Measurements from ENCODE around the gene GJD2. TPM values are rescaled to one million over a fixed set of nuclear protein-coding genes. Genes with fewer than 3 reads are reported as not detected.
A peak's percentile ranks its signal among the peaks of the same experiment; 100 is the strongest.

GJD2 gene
- total and polyA plus RNA-seq, 3 experiments from 2014 or later, result not detected

DNA sequence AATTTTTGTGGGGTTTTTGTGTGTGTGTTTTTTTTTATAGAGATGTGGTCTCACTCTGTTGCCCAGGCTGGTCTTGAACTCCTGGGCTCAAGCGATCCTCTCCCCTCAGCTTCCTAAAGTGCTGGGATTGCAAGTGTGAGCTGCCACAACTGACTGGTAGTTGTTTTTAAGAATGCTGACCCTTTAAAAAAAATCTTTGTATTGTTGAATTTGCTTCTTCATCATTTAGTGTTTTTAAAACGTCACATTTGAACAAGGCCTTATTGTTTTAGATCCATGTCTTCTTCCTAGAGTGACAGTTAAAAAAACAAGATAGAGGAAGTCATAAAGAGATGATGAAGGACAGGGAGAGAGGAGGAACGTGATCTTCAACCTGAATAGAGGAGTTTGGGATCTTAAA, 24.1 kb downstream of the GJD2 start:
- Mint-ChIP-seq H3K27ac (no peak overlapping the region), H3K27me3 (peaks cover 4 to 29% of the 10 kb centered on the region in 2 donors), H3K9me3 (peaks cover 0 to 4% (median 0%) of the 10 kb centered on the region in 5 donors), H3K36me3 (no peaks in the 10 kb centered on the region), H3K4me3 (no peak overlapping the region), H3K4me1 (no peaks in the 10 kb centered on the region)
- Histone ChIP-seq H3K4me3 (ENCODE audit: low read length) (no peak overlapping the region), H3K4me1 (ENCODE audit: insufficient read depth, low read length) (no peaks in the 10 kb centered on the region), H3K27ac (ENCODE audit: low read depth, low read length) (no peak overlapping the region), H3K9me3 (ENCODE audit: low read length) (no peaks in the 10 kb centered on the region), H3K36me3 (ENCODE audit: insufficient read depth, low read length) (no peaks in the 10 kb centered on the region), H3K27me3 (ENCODE audit: insufficient read depth, low read length, poor library complexity, severe bottlenecking) (peaks cover 6% of the 10 kb centered on the region)
- CTCF ChIA-PET, result no interaction called here
- DNase-seq, result no peak
- POLR2A ChIA-PET, result no interaction called here

DNA sequence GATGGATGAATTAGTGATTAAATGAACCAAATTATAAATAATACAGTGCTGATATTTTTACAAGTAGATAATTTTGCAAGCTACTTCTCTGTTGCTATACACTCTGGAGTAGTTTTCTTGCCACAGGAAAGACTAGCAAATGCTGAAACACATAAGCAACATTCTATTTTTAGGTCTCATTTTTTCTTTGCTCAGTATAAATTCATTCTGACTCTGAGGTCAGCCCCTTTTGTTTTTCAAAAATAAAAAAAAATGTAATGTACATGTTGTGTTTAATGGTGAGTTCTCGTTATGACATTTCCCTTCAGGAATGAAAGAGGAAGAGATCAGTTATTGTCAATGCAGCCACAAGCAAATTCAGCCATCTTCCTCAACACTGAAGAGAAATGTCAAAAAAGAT, 24.9 kb downstream of the GJD2 start:
- no peak overlapping the region for H3K4me3 ChIP-seq (ENCODE audit: low read length)
- Mint-ChIP-seq H3K4me3 (no peak overlapping the region), H3K27me3 (peaks cover 4 to 27% of the 10 kb centered on the region in 2 donors), H3K36me3 (no peaks in the 10 kb centered on the region), H3K9me3 (peaks cover 0 to 4% (median 0%) of the 10 kb centered on the region in 5 donors), H3K4me1 (no peaks in the 10 kb centered on the region), H3K27ac (no peak overlapping the region)
- no peak overlapping the region for H3K27ac ChIP-seq (ENCODE audit: low read depth, low read length)
- ChIA-PET POLR2A (no interaction called here), CTCF (no interaction called here)
- no peaks in the 10 kb centered on the region for H3K9me3 ChIP-seq (ENCODE audit: low read length)
- no peaks in the 10 kb centered on the region for H3K36me3 ChIP-seq (ENCODE audit: insufficient read depth, low read length)
- H3K27me3 ChIP-seq (ENCODE audit: insufficient read depth, low read length, poor library complexity, severe bottlenecking), result peaks cover 6% of the 10 kb centered on the region
- DNase-seq, result no peak
- no peaks in the 10 kb centered on the region for H3K4me1 ChIP-seq (ENCODE audit: insufficient read depth, low read length)

GRCh38 chr15:34729056-34729455, 25.7 kb downstream of the GJD2 start:
- H3K4me3 Mint-ChIP-seq, result no peak overlapping the region
- ChIA-PET CTCF (no interaction called here), POLR2A (no interaction called here)
- Histone ChIP-seq H3K27me3 (ENCODE audit: insufficient read depth, low read length, poor library complexity, severe bottlenecking) (peaks cover 6% of the 10 kb centered on the region), H3K36me3 (ENCODE audit: insufficient read depth, low read length) (no peaks in the 10 kb centered on the region), H3K4me1 (ENCODE audit: insufficient read depth, low read length) (no peaks in the 10 kb centered on the region), H3K4me3 (ENCODE audit: low read length) (no peak overlapping the region), H3K27ac (ENCODE audit: low read depth, low read length) (no peak overlapping the region), H3K9me3 (ENCODE audit: low read length) (no peaks in the 10 kb centered on the region)
- H3K9me3 Mint-ChIP-seq, result peaks cover 0 to 4% (median 0%) of the 10 kb centered on the region in 5 donors
- peaks cover 5 to 27% of the 10 kb centered on the region in 2 donors for H3K27me3 Mint-ChIP-seq
- no peak for DNase-seq
- H3K27ac Mint-ChIP-seq, result no peak overlapping the region
- H3K36me3 Mint-ChIP-seq, result no peaks in the 10 kb centered on the region
- H3K4me1 Mint-ChIP-seq, result no peaks in the 10 kb centered on the region

DNA sequence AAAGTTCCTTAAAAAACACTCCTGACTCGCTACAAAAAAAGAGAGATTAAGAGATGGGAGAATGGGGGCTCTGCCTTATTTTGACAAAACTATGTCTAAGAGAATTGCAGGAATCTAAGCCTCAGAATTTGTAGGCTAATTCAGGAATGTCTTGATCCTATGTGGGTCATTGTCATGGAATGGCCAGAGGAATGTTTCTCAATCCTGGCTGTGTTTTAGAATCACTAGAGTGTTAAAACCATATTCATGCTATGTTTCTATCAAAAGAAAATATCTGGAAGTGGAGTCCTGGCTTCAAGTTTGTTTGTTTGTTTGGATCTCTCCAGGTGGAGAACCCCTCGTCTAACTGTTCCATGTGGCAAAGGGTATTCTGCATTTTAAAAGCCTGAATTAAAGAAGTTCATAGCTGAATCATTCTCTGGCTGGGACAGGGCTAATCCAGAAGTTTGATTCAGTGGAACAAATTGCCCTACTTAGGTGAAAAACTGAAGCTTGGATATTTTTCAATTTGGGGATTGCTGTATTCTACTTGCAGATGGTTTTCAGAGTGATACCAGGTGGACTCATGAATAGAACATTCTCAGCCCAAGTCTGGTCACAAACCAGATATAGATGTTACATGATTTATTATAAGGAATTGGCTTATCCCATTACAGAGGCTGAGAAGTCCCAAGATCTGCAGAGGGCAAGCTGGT, 28.2 kb downstream of the GJD2 start:
- ChIA-PET CTCF (no interaction called here), POLR2A (no interaction called here)
- no peaks in the 10 kb centered on the region for H3K36me3 ChIP-seq (ENCODE audit: insufficient read depth, low read length)
- H3K36me3 Mint-ChIP-seq, result no peaks in the 10 kb centered on the region
- H3K27ac ChIP-seq (ENCODE audit: low read depth, low read length), result no peak overlapping the region
- H3K27ac Mint-ChIP-seq, result no peak overlapping the region
- peaks cover 0 to 6% (median 0%) of the 10 kb centered on the region in 3 donors for H3K4me1 Mint-ChIP-seq
- no peak overlapping the region for H3K4me3 Mint-ChIP-seq
- DNase-seq, result no peak
- no peaks in the 10 kb centered on the region for H3K4me1 ChIP-seq (ENCODE audit: insufficient read depth, low read length)
- peaks cover 0 to 4% (median 0%) of the 10 kb centered on the region in 5 donors for H3K9me3 Mint-ChIP-seq
- peaks cover 6% of the 10 kb centered on the region for H3K27me3 ChIP-seq (ENCODE audit: insufficient read depth, low read length, poor library complexity, severe bottlenecking)
- peaks cover 20 to 41% of the 10 kb centered on the region in 2 donors for H3K27me3 Mint-ChIP-seq
- no peak overlapping the region for H3K4me3 ChIP-seq (ENCODE audit: low read length)
- no peaks in the 10 kb centered on the region for H3K9me3 ChIP-seq (ENCODE audit: low read length)

DNA sequence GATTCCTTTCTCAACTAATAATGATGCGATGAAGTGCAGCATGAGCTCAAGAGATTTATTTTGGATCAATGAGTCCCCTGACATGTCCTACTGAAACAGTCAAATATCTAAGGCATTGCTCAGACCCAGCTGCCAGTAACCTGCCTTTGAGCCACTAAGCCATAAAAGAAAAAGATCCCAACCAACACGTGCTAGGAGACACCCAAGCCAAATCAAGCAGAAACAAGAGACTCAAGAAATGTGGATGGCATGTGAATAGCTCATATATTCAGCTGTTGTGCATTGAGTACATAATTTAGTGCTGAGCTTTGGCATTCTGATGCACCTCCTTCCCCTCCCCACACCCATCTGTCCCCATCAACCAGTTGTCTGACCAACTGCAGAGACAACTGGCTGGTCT, 29.2 kb downstream of the GJD2 start:
- Histone ChIP-seq H3K27me3 (ENCODE audit: insufficient read depth, low read length, poor library complexity, severe bottlenecking) (peaks cover 6% of the 10 kb centered on the region), H3K4me3 (ENCODE audit: low read length) (no peak overlapping the region), H3K36me3 (ENCODE audit: insufficient read depth, low read length) (no peaks in the 10 kb centered on the region), H3K27ac (ENCODE audit: low read depth, low read length) (no peak overlapping the region), H3K9me3 (ENCODE audit: low read length) (no peaks in the 10 kb centered on the region), H3K4me1 (ENCODE audit: insufficient read depth, low read length) (no peaks in the 10 kb centered on the region)
- POLR2A ChIA-PET, result no interaction called here
- DNase-seq, result no peak
- H3K4me1 Mint-ChIP-seq, result peaks cover 0 to 6% (median 0%) of the 10 kb centered on the region in 3 donors
- peaks cover 20 to 48% of the 10 kb centered on the region in 2 donors for H3K27me3 Mint-ChIP-seq
- H3K36me3 Mint-ChIP-seq, result no peaks in the 10 kb centered on the region
- no peak overlapping the region for H3K27ac Mint-ChIP-seq
- CTCF ChIA-PET, result no interaction called here
- no peak overlapping the region for H3K4me3 Mint-ChIP-seq
- H3K9me3 Mint-ChIP-seq, result peaks cover 0 to 4% (median 0%) of the 10 kb centered on the region in 5 donors

DNA sequence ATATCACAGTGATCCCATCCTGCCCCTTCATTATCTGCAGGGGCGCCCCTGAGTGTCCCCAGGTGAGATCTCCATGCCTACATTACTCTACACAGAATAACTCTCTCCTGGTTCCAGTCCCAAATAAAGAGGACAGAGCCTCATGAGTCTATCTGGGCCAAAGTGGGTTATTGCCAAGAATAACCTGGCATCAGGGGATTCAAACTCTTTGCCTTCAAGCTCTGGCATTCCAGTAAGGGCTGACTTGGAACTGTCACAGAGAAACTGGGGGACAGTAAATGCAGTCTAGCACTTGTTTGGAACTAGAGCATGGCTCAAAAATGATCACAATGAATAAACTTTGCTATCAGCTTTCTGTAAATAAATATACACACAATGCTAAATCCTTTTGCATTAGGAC, 30.3 kb downstream of the GJD2 start:
- H3K4me3 Mint-ChIP-seq, result no peak overlapping the region
- peaks cover 0 to 4% (median 0%) of the 10 kb centered on the region in 5 donors for H3K9me3 Mint-ChIP-seq
- Histone ChIP-seq H3K27ac (ENCODE audit: low read depth, low read length) (no peak overlapping the region), H3K36me3 (ENCODE audit: insufficient read depth, low read length) (no peaks in the 10 kb centered on the region), H3K9me3 (ENCODE audit: low read length) (no peaks in the 10 kb centered on the region), H3K27me3 (ENCODE audit: insufficient read depth, low read length, poor library complexity, severe bottlenecking) (peaks cover 6% of the 10 kb centered on the region), H3K4me1 (ENCODE audit: insufficient read depth, low read length) (no peaks in the 10 kb centered on the region), H3K4me3 (ENCODE audit: low read length) (no peak overlapping the region)
- H3K36me3 Mint-ChIP-seq, result no peaks in the 10 kb centered on the region
- peaks cover 21 to 56% of the 10 kb centered on the region in 2 donors for H3K27me3 Mint-ChIP-seq
- no peak overlapping the region for H3K27ac Mint-ChIP-seq
- ChIA-PET POLR2A (no interaction called here), CTCF (no interaction called here)
- DNase-seq, result no peak
- peaks cover 0 to 6% (median 0%) of the 10 kb centered on the region in 3 donors for H3K4me1 Mint-ChIP-seq

GRCh38 chr15:34722439-34722836, 32.4 kb downstream of the GJD2 start:
- Mint-ChIP-seq H3K9me3 (peaks cover 0 to 4% (median 0%) of the 10 kb centered on the region in 5 donors), H3K4me1 (peaks cover 0 to 6% (median 0%) of the 10 kb centered on the region in 3 donors), H3K4me3 (no peak overlapping the region), H3K27ac (peak overlapping the region in 1 of 8 donors; percentile 52), H3K36me3 (no peaks in the 10 kb centered on the region), H3K27me3 (peaks cover 19 to 58% of the 10 kb centered on the region in 2 donors)
- Histone ChIP-seq H3K27ac (ENCODE audit: low read depth, low read length) (no peak overlapping the region), H3K4me1 (ENCODE audit: insufficient read depth, low read length) (no peaks in the 10 kb centered on the region), H3K27me3 (ENCODE audit: insufficient read depth, low read length, poor library complexity, severe bottlenecking) (no peaks in the 10 kb centered on the region), H3K9me3 (ENCODE audit: low read length) (no peaks in the 10 kb centered on the region), H3K36me3 (ENCODE audit: insufficient read depth, low read length) (no peaks in the 10 kb centered on the region), H3K4me3 (ENCODE audit: low read length) (no peak overlapping the region)
- no peak for DNase-seq
- ChIA-PET POLR2A (no interaction called here), CTCF (no interaction called here)

DNA sequence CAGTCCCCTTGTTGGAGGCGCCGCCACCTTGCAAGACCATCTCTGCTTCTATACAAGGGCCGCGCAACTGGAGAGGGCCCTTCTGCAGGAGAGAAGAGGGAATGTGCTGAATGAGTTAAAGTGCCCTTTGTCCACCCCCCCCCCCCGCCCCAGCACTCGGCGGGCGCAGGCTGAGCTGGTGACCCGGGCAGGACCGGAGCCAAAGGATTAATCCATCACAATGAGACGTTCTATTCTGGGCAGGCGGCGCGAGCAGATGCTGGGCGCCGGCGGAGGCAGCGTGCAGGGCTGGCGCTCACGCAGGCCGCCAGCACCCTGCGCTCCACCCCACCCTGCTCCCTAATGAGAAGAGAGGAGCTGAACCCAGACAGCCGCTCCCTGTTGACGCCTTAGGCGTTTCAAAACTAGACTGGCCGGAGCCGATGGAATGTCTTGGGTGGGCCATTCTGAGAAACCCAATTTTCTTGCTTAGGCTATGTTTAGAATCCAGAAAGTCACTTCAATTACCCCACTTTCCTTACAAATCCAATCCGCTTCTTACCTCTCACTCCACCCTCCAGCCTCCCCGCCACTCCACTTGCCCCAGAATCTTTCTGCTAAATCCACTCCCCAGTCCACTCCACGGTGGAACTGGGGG, 32.9 kb downstream of the GJD2 start:
- Histone ChIP-seq H3K27ac (ENCODE audit: low read depth, low read length) (no peak overlapping the region), H3K27me3 (ENCODE audit: insufficient read depth, low read length, poor library complexity, severe bottlenecking) (no peaks in the 10 kb centered on the region), H3K9me3 (ENCODE audit: low read length) (no peaks in the 10 kb centered on the region), H3K4me3 (ENCODE audit: low read length) (no peak overlapping the region), H3K4me1 (ENCODE audit: insufficient read depth, low read length) (no peaks in the 10 kb centered on the region), H3K36me3 (ENCODE audit: insufficient read depth, low read length) (no peaks in the 10 kb centered on the region)
- Mint-ChIP-seq H3K27me3 (peaks cover 19 to 54% of the 10 kb centered on the region in 2 donors), H3K4me3 (peak overlapping the region in 1 of 7 donors; percentile 19), H3K36me3 (no peaks in the 10 kb centered on the region), H3K9me3 (no peaks in the 10 kb centered on the region), H3K4me1 (peaks cover 0 to 6% (median 0%) of the 10 kb centered on the region in 3 donors), H3K27ac (no peak overlapping the region)
- POLR2A ChIA-PET, result no interaction called here
- DNase-seq, result no peak
- CTCF ChIA-PET, result no interaction called here
